GM10266 (cell line): ENCODE measurements around the gene GSAP.
A peak's percentile ranks its signal among the peaks of the same experiment; 100 is the strongest.
"Not testable (repeated sequence)": the region's sequence is repeated elsewhere in the genome, so short reads cannot be mapped to it uniquely, and the experiment has no call there.

Experiments
- DNase-seq: peaks from one replicate; pipeline ENCODE4 v3.0.0; 2012; ENCODE audit errors: extremely low spot score
- CTCF ChIP-seq: IDR thresholded peaks from 2 replicates; pipeline ENCODE4 v1.5.1; 2012; ENCODE audit warnings: mild to moderate bottlenecking, low read depth; ENCODE audit not compliant: control insufficient read depth, insufficient read depth; ENCODE audit errors: missing control alignments

GSAP gene

GRCh38 chr7:77338883-77339629, 77.1 kb downstream of the GSAP start:
- no peak for DNase-seq
- no peak for TF ChIP-seq CTCF

GRCh38 chr7:77338260-77338659, 77.9 kb downstream of the GSAP start:
- no peak for DNase-seq
- no peak for TF ChIP-seq CTCF

- no peak for DNase-seq
- no peak for TF ChIP-seq CTCF
Observed at GRCh38 chr7:77337456-77337990, 78.6 kb downstream of the GSAP start.

- no peak for TF ChIP-seq CTCF
- DNase-seq, result no peak
Observed at GRCh38 chr7:77335581-77335980, 80.6 kb downstream of the GSAP start.

- DNase-seq, result not testable (repeated sequence)
Observed at GRCh38 chr7:77334039-77334438, 82.1 kb downstream of the GSAP start.

- peak; percentile 72 for DNase-seq
- TF ChIP-seq CTCF, result peak; percentile 68
Observed at GRCh38 chr7:77331938-77332695, 84.0 kb downstream of the GSAP start.

GRCh38 chr7:77330169-77330882, 85.8 kb downstream of the GSAP start:
- peak; percentile 34 for DNase-seq
- TF ChIP-seq CTCF, result no peak
